GM18909 (cell line): ENCODE results near the gene KBTBD3.
"Not testable (repeated sequence)": the region's sequence is repeated elsewhere in the genome, so short reads cannot be mapped to it uniquely, and the experiment has no call there.

Source experiments
- ATAC-seq: cut with Tn5 transposase; IDR thresholded peaks from one replicate; pipeline ENCODE4 v1.9.1; 2021; ENCODE audit warnings: mild to moderate bottlenecking; ENCODE audit not compliant: unreplicated experiment, poor library complexity

KBTBD3 gene

GRCh38 chr11:106012744-106013143, 64.4 kb downstream of the KBTBD3 start:
- no peak for ATAC-seq

- no peak for ATAC-seq
These were observed 65.7 kb downstream of the KBTBD3 start for GRCh38 chr11:106011481-106011880.

- not testable (repeated sequence) for ATAC-seq
These were observed 74.1 kb downstream of the KBTBD3 start for GRCh38 chr11:106003094-106003493.

GRCh38 chr11:106001304-106002012, 75.7 kb downstream of the KBTBD3 start:
- ATAC-seq, result no peak
